ENCODE data around the gene SMCO2.

GRCh38 chr12:27511723-27512045 lies 65.1 kb downstream of the SMCO2 start:
- no peak for TF ChIP-seq CTCF (IDR thresholded peaks at IDR 0.05)
- TF ChIP-seq POLR2AphosphoS5 (IDR thresholded peaks at IDR 0.05): no peak
